BLaER1 treated with 17β-estradiol and CSF1 and Interleukin-3, amounts not matched to agents 10 nM and 100 nM (cell line): Measurements from ENCODE around the gene TMEM175.
A peak's percentile ranks its signal among the peaks of the same experiment; 100 is the strongest.

Source experiments
- H3K27ac ChIP-seq, 11 experiments: shearing (Covaris generic); formaldehyde crosslinking; 2 replicates each; pipeline ENCODE4 v1.8.1; 2022
- H3K27me3 ChIP-seq, 11 experiments: shearing (Covaris generic); formaldehyde crosslinking; 2 replicates each; pipeline ENCODE4 v1.8.1; 2022
- H3K36me3 ChIP-seq, 11 experiments: shearing (Covaris generic); formaldehyde crosslinking; 2 replicates each; pipeline ENCODE4 v1.8.1; 2022
- H3K4me1 ChIP-seq, 10 experiments: shearing (Covaris generic); formaldehyde crosslinking; 2 replicates each; pipeline ENCODE4 v1.8.1; 2022
- H3K4me2 ChIP-seq, 11 experiments: shearing (Covaris generic); formaldehyde crosslinking; 2 replicates each; pipeline ENCODE4 v1.8.1; 2022
- H3K4me3 ChIP-seq, 10 experiments: shearing (Covaris generic); formaldehyde crosslinking; 2 replicates each; pipeline ENCODE4 v1.8.1; 2022
- H3K9ac ChIP-seq, 11 experiments: shearing (Covaris generic); formaldehyde crosslinking; 2 replicates each; pipeline ENCODE4 v1.8.1; 2022
- H3K9me3 ChIP-seq, 11 experiments: shearing (Covaris generic); formaldehyde crosslinking; replicated peaks in 1 of 11; 2 replicates each; pipeline ENCODE4 v1.8.1; 2022
- H4K20me1 ChIP-seq, 11 experiments: shearing (Covaris generic); formaldehyde crosslinking; 2 replicates each; pipeline ENCODE4 v1.8.1; 2022
- Cebpa-rat ChIP-seq, 11 experiments: shearing (Covaris generic); IDR thresholded peaks; 2 replicates each; pipeline ENCODE4 v1.8.1; 2022

Gene TMEM175

DNA sequence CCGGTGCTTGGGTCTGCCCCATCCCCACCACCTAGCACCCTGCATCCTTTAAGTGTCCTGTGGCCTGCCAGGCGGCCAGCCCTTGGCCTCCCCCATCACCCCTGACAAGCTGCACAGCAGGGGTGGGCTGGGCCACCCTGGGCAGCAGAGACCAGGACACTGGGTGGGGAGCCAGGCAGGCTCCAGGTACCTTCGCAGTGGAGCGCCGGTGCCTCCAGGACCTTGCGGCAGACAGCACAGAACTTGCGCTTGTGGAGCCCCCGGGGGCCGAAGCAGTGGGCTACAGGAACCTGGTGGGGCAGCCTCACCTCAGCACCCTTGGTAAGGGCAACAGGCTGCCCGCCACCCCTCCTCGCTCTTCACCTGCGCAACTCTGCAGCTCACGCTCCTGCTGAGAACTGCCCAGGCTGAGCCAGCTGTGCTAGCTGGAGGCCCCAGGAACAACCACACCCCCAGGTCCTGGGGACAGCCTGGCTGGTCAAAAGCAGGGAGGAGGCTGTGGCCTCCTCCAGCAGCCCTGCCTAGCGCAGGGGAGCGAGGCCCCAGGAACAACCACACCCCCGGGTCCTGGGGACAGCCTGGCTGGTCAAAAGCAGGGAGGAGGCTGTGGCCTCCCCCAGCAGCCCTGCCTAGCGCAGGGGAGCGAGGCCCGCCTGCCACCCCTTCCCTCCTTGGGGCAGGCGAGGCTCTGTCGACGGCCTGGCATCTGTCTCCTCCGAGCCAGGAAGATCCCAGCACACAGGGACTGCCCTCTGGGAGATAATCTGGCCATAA is 36.5 kb downstream of the TMEM175 start:
- no peaks in the 10 kb centered on the region for H3K27me3 ChIP-seq
- H3K36me3 ChIP-seq, result peaks cover 25 to 63% (median 44%) of the 10 kb centered on the region in 11 experiments
- no peak overlapping the region; a peak in 1 of 22 replicates for H3K27ac ChIP-seq
- H4K20me1 ChIP-seq, result peaks cover 25 to 84% (median 56%) of the 10 kb centered on the region in 11 experiments
- H3K4me1 ChIP-seq, result peaks cover 25 to 41% (median 35%) of the 10 kb centered on the region in 10 experiments
- peak overlapping the region in 3 of 11 experiments; percentile 15 to 40 (median 28); a peak in 6 of 22 replicates for H3K4me2 ChIP-seq
- peak overlapping the region in 5 of 11 experiments; percentile 7 to 29 (median 17); a peak in 3 of 22 replicates for H3K9ac ChIP-seq
- H3K4me3 ChIP-seq, result no peak overlapping the region
- TF ChIP-seq Cebpa-rat (IDR thresholded peaks at IDR 0.05), result no peak
- peaks cover 0 to 2% (median 2%) of the 10 kb centered on the region in 11 experiments; a peak in 16 of 22 replicates for H3K9me3 ChIP-seq

DNA sequence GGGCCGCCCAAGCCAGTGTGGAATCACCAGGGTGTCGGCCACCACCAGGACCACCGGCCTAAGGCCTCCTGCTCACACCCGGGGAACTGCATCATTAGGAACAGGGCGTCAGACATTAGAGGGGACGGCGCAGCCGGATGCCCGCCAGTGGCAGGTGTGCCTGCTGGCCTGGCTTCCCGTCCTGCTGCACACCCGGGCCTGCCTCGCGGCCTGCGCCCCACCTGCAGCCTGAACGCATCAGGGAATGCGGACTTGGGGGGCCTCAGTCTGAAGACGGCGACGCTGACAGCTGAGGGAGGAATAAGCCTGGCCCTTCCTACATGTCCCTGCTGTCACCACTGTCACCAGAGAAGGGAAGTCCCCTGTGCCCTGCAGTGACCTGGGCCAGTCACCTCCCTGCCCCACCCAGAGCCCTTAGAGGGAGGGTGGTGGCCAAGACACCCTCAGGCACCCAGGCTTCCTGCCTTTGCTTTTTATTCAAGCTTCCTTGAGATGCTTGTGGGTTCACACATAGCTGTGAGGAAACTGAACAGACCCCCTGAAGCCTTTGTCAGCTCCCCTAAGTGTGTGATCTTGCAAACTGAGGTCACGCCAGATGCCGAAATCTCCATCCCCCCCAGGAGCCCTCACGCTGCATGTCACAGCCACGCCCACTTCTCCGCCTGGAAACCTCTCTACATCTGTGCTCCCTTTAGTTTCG is 37.9 kb downstream of the TMEM175 start:
- Histone ChIP-seq H4K20me1 (peaks cover 25 to 72% (median 48%) of the 10 kb centered on the region in 11 experiments), H3K27me3 (no peaks in the 10 kb centered on the region), H3K4me3 (no peak overlapping the region), H3K27ac (no peak overlapping the region), H3K4me2 (peak overlapping the region in 4 of 11 experiments; percentile 97 to 100 (median 100); a peak in 6 of 22 replicates), H3K9me3 (peaks cover 6 to 16% (median 15%) of the 10 kb centered on the region in 11 experiments; a peak in 20 of 22 replicates), H3K36me3 (peaks cover 17 to 49% (median 30%) of the 10 kb centered on the region in 11 experiments), H3K9ac (no peak overlapping the region), H3K4me1 (peaks cover 25 to 41% (median 35%) of the 10 kb centered on the region in 10 experiments)
- no peak for TF ChIP-seq Cebpa-rat (IDR thresholded peaks at IDR 0.05)

DNA sequence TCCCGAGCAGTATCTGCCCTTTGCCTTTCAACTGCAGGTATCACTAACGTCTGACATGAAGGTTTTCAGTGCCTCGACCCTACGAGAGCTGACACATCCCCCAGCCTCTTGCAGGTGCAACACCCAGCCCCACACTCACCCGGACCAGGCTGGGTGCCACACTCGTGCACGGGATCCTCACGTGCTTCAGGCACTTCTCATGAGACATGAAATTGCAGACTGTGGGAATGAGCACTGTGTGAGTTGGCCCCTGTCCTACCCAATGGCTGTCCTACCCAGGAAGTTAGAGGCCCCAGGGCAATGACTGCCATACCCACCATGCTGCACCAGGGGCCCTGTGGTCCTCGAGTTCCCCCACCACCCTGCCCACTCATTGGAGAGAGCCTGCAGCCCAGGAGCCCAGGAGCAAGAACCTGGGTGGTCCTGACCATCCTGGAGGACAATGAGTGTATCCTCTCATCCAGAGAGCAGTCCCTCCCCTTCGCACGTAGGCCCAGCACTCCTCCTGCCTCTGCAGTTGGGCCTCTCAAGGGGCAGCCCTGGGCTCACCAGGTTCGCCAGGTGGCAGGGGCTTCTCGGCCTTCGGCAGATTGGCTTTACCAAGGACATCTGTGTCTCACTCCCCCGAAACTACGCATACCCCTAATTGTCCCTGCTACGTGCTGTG is 38.7 kb downstream of the TMEM175 start:
- Histone ChIP-seq H3K27ac (no peak overlapping the region), H3K4me3 (no peak overlapping the region), H3K36me3 (peaks cover 9 to 42% (median 23%) of the 10 kb centered on the region in 11 experiments; a peak in 18 of 22 replicates), H3K9ac (peak overlapping the region in 2 of 11 experiments; percentile 88 to 90; a peak in 1 of 22 replicates), H4K20me1 (peaks cover 25 to 64% (median 45%) of the 10 kb centered on the region in 11 experiments), H3K9me3 (peaks cover 6 to 17% (median 15%) of the 10 kb centered on the region in 11 experiments; a peak in 20 of 22 replicates), H3K4me2 (peak overlapping the region in 10 of 11 experiments; percentile 92 to 100 (median 100); a peak in 16 of 22 replicates), H3K4me1 (peaks cover 25 to 41% (median 35%) of the 10 kb centered on the region in 10 experiments), H3K27me3 (no peaks in the 10 kb centered on the region)
- TF ChIP-seq Cebpa-rat (IDR thresholded peaks at IDR 0.05), result no peak

DNA sequence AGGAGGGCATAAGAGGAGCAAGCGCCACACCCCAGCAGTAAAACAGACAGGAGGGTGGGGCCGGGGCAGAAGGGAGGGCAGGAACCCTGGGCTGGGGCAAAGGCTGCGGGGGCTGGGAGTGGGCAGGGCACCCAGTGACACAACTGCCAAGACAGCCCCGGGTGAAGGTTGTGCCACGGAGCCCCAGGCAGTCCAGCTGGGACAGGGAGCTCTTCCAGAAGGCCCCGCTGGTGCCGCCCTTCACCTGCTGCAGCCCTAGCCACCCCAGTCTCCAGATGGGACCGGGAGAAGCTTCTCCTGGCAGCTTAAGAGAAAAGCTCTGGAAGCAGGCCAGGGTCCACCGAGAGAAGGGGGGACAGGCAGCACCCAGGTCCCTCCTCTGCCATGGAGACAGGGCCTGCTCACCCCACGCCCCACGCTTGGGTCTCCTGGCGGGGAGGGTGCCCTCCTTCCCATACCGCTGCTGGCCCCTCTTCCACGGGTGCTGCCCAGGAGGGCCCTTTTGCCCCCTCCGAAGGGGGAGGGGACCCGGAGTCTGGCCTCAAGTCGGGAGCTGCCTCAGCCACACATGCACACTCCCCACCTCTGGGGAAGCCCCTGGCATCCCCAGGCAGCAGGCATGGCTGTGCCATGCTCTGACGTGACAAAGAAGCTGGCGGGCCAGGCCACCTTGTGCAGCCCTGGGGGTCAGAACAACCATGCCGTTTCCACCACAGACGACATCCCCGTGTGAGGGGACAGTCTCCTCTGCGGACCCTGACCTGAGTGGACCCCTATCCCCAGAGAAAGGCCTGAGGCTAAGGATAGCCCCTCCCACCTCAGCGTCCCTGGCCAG is 39.6 kb downstream of the TMEM175 start:
- no peak for TF ChIP-seq Cebpa-rat (IDR thresholded peaks at IDR 0.05)
- Histone ChIP-seq H3K9ac (peak overlapping the region; percentile 80 to 93 (median 88)), H3K36me3 (peaks cover under 1 to 33% (median 14%) of the 10 kb centered on the region in 11 experiments; a peak in 13 of 22 replicates), H3K27me3 (no peaks in the 10 kb centered on the region), H4K20me1 (peaks cover 25 to 55% (median 45%) of the 10 kb centered on the region in 11 experiments), H3K4me3 (peak overlapping the region; percentile 79 to 99 (median 94)), H3K4me1 (peaks cover 29 to 47% (median 37%) of the 10 kb centered on the region in 10 experiments), H3K9me3 (peaks cover 6 to 17% (median 15%) of the 10 kb centered on the region in 11 experiments; a peak in 20 of 22 replicates), H3K27ac (peak overlapping the region in 6 of 11 experiments; percentile 73 to 81 (median 76); a peak in 7 of 22 replicates), H3K4me2 (peak overlapping the region; percentile 92 to 100 (median 100))

DNA sequence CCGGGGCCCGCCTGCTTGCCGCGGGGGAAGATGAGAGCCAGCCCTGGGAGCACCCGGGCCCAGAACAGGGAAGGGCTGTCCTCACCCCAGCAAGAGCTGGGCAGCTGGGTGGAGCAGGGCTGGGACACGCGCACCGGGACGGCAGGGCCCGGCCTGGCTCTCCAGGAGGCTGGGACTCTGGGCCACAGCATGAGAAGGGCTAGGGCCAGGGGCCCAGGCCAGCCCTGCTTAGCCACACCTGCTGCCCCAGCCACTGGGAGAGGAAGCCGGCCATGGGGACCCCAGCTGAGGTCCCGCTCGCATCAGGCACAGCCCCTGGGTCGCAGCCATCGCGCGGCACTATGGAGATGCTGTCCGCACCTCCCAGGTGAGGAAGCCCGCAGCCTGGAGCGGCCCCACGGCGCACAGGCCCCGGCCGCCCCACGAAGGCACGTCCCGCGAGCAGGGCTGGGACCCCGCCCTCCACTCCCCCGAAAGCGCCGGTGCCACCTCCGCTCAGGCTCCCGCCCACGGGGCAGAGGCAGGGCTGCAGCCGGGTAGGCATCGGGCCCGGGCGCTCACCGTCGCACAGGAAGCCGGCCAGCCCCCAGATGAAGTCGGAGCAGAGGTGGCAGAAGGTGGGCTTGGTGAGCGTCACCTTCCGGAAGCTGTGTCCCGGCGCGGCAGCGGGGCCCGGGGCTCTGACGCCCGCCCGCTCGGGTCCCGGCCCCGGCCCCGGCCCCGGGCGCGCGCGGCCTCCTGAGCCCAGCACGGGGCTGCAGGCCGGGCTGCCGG is 40.6 kb downstream of the TMEM175 start:
- H3K4me3 ChIP-seq, result peak overlapping the region; percentile 79 to 99 (median 94)
- peaks cover 25 to 48% (median 45%) of the 10 kb centered on the region in 11 experiments for H4K20me1 ChIP-seq
- peak overlapping the region; percentile 92 to 100 (median 100) for H3K4me2 ChIP-seq
- H3K27me3 ChIP-seq, result no peaks in the 10 kb centered on the region
- TF ChIP-seq Cebpa-rat (IDR thresholded peaks at IDR 0.05), result no peak
- peaks cover 6 to 17% (median 15%) of the 10 kb centered on the region in 11 experiments; a peak in 20 of 22 replicates for H3K9me3 ChIP-seq
- peaks cover 29 to 51% (median 39%) of the 10 kb centered on the region in 10 experiments for H3K4me1 ChIP-seq
- peak overlapping the region; percentile 80 to 93 (median 88) for H3K9ac ChIP-seq
- H3K27ac ChIP-seq, result peak overlapping the region; percentile 54 to 83 (median 76)
- H3K36me3 ChIP-seq, result peaks cover 0 to 24% (median 7%) of the 10 kb centered on the region in 11 experiments; a peak in 10 of 22 replicates

DNA sequence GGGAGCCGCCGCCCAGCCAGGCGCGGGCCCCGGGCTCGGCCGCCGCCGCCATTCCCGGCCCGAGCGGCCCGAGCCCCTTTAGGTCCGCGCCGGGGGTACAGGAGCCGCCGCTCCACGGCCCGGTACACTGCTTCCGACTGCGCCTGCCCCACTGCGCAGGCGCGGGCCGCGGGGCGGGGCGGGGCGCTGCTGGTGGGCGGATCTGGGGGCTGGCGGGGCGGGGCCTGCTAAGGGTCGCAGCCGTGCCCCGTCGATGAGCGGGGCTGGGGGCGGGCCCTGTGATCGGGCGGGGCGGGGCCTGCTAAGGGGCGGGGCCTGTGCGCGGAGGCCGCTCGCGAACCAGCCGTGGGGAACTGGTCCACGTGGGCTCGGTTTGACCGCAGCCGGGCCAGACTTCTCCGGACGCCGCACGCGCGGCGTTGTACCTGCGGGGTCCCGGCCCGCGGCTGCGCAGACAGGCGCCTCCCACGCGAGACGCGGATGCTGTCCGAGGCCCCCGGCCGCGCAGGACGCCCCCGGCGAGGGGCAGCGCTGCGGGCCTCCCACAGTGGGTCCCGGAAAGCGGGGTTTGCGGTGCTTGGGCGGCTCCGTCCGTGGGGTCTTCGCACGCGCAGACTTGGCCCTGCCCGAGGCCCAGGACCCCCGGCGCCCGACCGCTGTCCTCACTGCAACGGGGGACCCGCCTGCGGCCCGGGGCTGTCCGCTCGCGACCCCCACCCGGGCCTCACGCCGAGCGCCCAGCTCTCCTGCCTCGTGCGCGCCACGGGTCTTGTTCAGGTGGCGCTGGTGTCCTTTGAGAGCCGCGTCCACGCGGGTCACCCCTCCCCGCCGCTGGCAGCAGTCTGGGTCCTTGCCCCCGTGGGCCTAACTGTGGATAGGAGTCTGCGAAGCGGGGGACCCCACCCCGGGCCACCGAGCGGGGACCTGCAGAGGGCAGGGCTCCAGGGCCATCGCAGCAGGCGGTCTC is 41.5 kb downstream of the TMEM175 start, which contains the start of gene DGKQ:
Gene DGKQ, minus strand, starts transcription at position 139 of the 967 bp plus-strand sequence. Its CDS starts 87 bp downstream, at position 52.
- Histone ChIP-seq H3K27me3 (no peaks in the 10 kb centered on the region), H3K4me1 (peaks cover 28 to 54% (median 38%) of the 10 kb centered on the region in 10 experiments)

More for the DNA sequence above, 41.5 kb downstream of the TMEM175 start, which contains the start of gene DGKQ:
- Histone ChIP-seq H3K36me3 (peaks cover 0 to 19% (median 5%) of the 10 kb centered on the region in 11 experiments; a peak in 7 of 22 replicates), H4K20me1 (peaks cover 25 to 43% (median 40%) of the 10 kb centered on the region in 11 experiments), H3K9ac (peak within 1 kb of the TSS; percentile 80 to 93 (median 88)), H3K27ac (peak within 1 kb of the TSS; percentile 54 to 83 (median 76)), H3K4me2 (peak within 1 kb of the TSS; percentile 92 to 100 (median 100)), H3K4me3 (peak within 1 kb of the TSS; percentile 79 to 99 (median 94)), H3K9me3 (peaks cover 6 to 17% (median 15%) of the 10 kb centered on the region in 11 experiments; a peak in 20 of 22 replicates)
- TF ChIP-seq Cebpa-rat (IDR thresholded peaks at IDR 0.05), result no peak
